Osteoblast (primary cell): ENCODE results near the gene DPYSL3. TPM values are rescaled to one million over a fixed set of nuclear protein-coding genes. Genes with fewer than 3 reads are reported as not detected.

Source experiments
- DNase-seq: peaks from one replicate; pipeline ENCODE4 v3.0.0; 2011; ENCODE audit warnings: low spot score, mixed read lengths; ENCODE audit not compliant: insufficient read length; ENCODE audit errors: missing footprints
- H2AFZ ChIP-seq: 2 replicates; pipeline ENCODE4 v1.6.0; 2011; ENCODE audit warnings: mild to moderate bottlenecking, low read length
- H3K27ac ChIP-seq: 2 replicates; pipeline ENCODE4 v1.5.1; 2011; ENCODE audit warnings: mild to moderate bottlenecking, low read depth, low read length, moderate library complexity
- H3K27me3 ChIP-seq: 2 replicates; pipeline ENCODE4 v1.6.0; 2012; ENCODE audit warnings: mild to moderate bottlenecking, control low read depth, inconsistent platforms, low read length, moderate library complexity; ENCODE audit not compliant: insufficient read depth
- H3K36me3 ChIP-seq: 2 replicates; pipeline ENCODE4 v1.5.1; 2011; ENCODE audit warnings: mild to moderate bottlenecking, low read length, control low read depth, moderate library complexity; ENCODE audit not compliant: insufficient read depth
- H3K4me1 ChIP-seq: 2 replicates; pipeline ENCODE4 v1.5.1; 2011; ENCODE audit warnings: mild to moderate bottlenecking, low read length, control low read depth, moderate library complexity; ENCODE audit not compliant: insufficient read depth
- H3K4me2 ChIP-seq: 2 replicates; pipeline ENCODE4 v1.6.0; 2011; ENCODE audit warnings: mild to moderate bottlenecking, low read length; ENCODE audit not compliant: insufficient read depth
- H3K4me3 ChIP-seq: fragments of 200-600 bp; sonication (generic); 3 replicates; pipeline ENCODE4 v1.5.1; 2012; ENCODE audit warnings: mild to moderate bottlenecking, low read length, inconsistent platforms; ENCODE audit not compliant: insufficient read depth
- H3K79me2 ChIP-seq: 2 replicates; pipeline ENCODE4 v1.6.0; 2012; ENCODE audit warnings: mild to moderate bottlenecking, low read length, control low read depth, inconsistent platforms; ENCODE audit not compliant: insufficient read depth
- H3K9me3 ChIP-seq: 2 replicates; pipeline ENCODE4 v1.5.1; 2011; ENCODE audit warnings: low read depth, low read length, control low read depth
- H4K20me1 ChIP-seq: 2 replicates; pipeline ENCODE4 v1.6.0; 2012; ENCODE audit warnings: mild to moderate bottlenecking, low read length, control low read depth; ENCODE audit not compliant: insufficient read depth
- CTCF ChIP-seq: IDR thresholded peaks from 2 replicates; pipeline ENCODE4 v1.5.1; 2011; ENCODE audit warnings: mild to moderate bottlenecking, low read depth, low read length, moderate library complexity; ENCODE audit errors: extremely low read depth
- total RNA-seq: library from RNA; depleted of rRNA; stranded (reverse); fragments of >200 nt; gene quantifications from 2 replicates; pipeline ENCODE4 v1.2.3, GENCODE V29; 2012

DPYSL3 gene
- total RNA-seq, 1 donor, result 119 TPM

DNA sequence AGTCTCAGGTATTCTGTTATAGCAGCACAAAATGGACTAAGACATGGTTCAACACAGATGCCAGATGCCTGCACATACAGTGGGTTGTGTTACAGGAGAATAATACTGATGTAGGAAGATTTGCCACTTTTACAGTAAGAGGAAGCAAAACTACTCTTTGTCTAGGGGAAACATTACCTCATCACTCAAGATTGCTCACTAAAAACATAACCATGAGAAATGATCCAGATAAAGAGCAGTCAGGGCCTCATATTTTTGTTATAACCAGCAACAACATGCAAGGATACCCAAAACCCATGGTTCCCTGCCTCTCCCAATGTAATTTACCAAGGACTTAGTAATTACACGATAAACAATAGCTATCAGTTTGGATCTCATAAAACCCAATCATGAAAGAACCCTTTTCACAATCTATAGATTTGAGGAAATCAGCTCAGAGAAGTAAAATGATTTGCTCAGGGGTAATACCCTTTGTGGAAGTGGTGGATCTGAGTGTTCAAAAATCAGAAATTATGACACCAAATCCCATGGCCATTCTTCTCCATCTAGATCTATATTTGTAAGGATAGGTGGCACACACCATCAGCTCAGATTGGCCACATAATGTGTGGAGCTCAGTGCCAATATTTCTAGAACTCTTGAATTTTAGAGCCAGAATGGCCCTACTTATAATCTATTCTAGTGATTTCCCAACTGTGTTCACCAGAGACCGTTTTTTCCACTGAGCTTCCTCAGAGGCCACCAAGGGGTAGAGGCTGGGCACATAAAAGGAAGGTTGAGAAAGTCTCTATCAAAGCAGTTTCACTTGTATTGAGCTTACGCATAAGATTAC, 27.8 kb downstream of the DPYSL3 start:
- Histone ChIP-seq H2AFZ (no peak overlapping the region), H3K4me3 (no peak overlapping the region), H3K4me1 (peaks cover 55% of the 10 kb centered on the region), H3K27me3 (no peaks in the 10 kb centered on the region), H4K20me1 (no peaks in the 10 kb centered on the region), H3K36me3 (no peaks in the 10 kb centered on the region), H3K4me2 (peak overlapping the region; percentile 21), H3K9me3 (no peaks in the 10 kb centered on the region), H3K79me2 (peaks cover 25% of the 10 kb centered on the region), H3K27ac (peak overlapping the region; percentile 100)
- no peak for TF ChIP-seq CTCF
- peak; percentile 55 for DNase-seq

GRCh38 chr5:147481376-147481775, 28.5 kb downstream of the DPYSL3 start:
- peak overlapping the region; percentile 15 for H3K4me2 ChIP-seq
- H3K27ac ChIP-seq, result peak overlapping the region; percentile 100
- DNase-seq, result peak; percentile 14
- H3K4me3 ChIP-seq, result no peak overlapping the region
- TF ChIP-seq CTCF, result no peak
- no peak overlapping the region for H2AFZ ChIP-seq
- H3K27me3 ChIP-seq, result no peaks in the 10 kb centered on the region
- H3K79me2 ChIP-seq, result peaks cover 18% of the 10 kb centered on the region
- peaks cover 55% of the 10 kb centered on the region for H3K4me1 ChIP-seq
- no peaks in the 10 kb centered on the region for H3K9me3 ChIP-seq
- H4K20me1 ChIP-seq, result no peaks in the 10 kb centered on the region
- H3K36me3 ChIP-seq, result no peaks in the 10 kb centered on the region

GRCh38 chr5:147479949-147480348, 29.9 kb downstream of the DPYSL3 start:
- peak overlapping the region; percentile 18 for H3K4me2 ChIP-seq
- no peak overlapping the region for H2AFZ ChIP-seq
- no peaks in the 10 kb centered on the region for H3K27me3 ChIP-seq
- no peak overlapping the region for H3K4me3 ChIP-seq
- no peaks in the 10 kb centered on the region for H4K20me1 ChIP-seq
- H3K4me1 ChIP-seq, result peaks cover 48% of the 10 kb centered on the region
- peak; percentile 48 for DNase-seq
- no peaks in the 10 kb centered on the region for H3K36me3 ChIP-seq
- H3K9me3 ChIP-seq, result no peaks in the 10 kb centered on the region
- TF ChIP-seq CTCF, result no peak
- peaks cover 19% of the 10 kb centered on the region for H3K79me2 ChIP-seq
- H3K27ac ChIP-seq, result peak overlapping the region; percentile 62

GRCh38 chr5:147479444-147479843, 30.4 kb downstream of the DPYSL3 start:
- no peaks in the 10 kb centered on the region for H3K36me3 ChIP-seq
- H4K20me1 ChIP-seq, result no peaks in the 10 kb centered on the region
- H2AFZ ChIP-seq, result no peak overlapping the region
- H3K79me2 ChIP-seq, result peaks cover 19% of the 10 kb centered on the region
- TF ChIP-seq CTCF, result no peak
- H3K4me2 ChIP-seq, result no peak overlapping the region
- no peaks in the 10 kb centered on the region for H3K9me3 ChIP-seq
- peaks cover 43% of the 10 kb centered on the region for H3K4me1 ChIP-seq
- H3K4me3 ChIP-seq, result no peak overlapping the region
- no peaks in the 10 kb centered on the region for H3K27me3 ChIP-seq
- peak overlapping the region; percentile 62 for H3K27ac ChIP-seq
- DNase-seq, result no peak
